IPS-18a (cell line): Measurements from ENCODE around the gene RHOD.

Experiments used
- H3K27ac ChIP-seq: one replicate; pipeline ENCODE4 v1.5.1; 2013; ENCODE audit warnings: low read length
- H3K27me3 ChIP-seq: one replicate; pipeline ENCODE4 v1.6.1; 2013; ENCODE audit warnings: mild to moderate bottlenecking, low read length; ENCODE audit not compliant: control insufficient read depth, insufficient read depth
- H3K36me3 ChIP-seq: one replicate; pipeline ENCODE4 v1.6.1; 2013; ENCODE audit warnings: low read depth, low read length; ENCODE audit not compliant: control insufficient read depth
- H3K4me1 ChIP-seq: one replicate; pipeline ENCODE4 v1.6.1; 2013; ENCODE audit warnings: low read depth, low read length; ENCODE audit not compliant: control insufficient read depth
- H3K4me3 ChIP-seq: one replicate; pipeline ENCODE4 v1.5.1; 2013; ENCODE audit warnings: low read length
- H3K9ac ChIP-seq: one replicate; pipeline ENCODE4 v1.6.1; 2013; ENCODE audit warnings: mild to moderate bottlenecking, low read length, moderate library complexity
- H3K9me3 ChIP-seq: one replicate; pipeline ENCODE4 v1.6.1; 2013; ENCODE audit warnings: low read depth, low read length; ENCODE audit not compliant: control insufficient read depth

Gene RHOD

GRCh38 chr11:67056267-67057204 lies at the start of gene RHOD:
Gene RHOD, plus strand, starts transcription at chr11:67056847. Its CDS starts 56 bp downstream, at chr11:67056903.
- Histone ChIP-seq H3K9me3 (no peaks in the 10 kb centered on the region), H3K4me3 (peak within 1 kb of the TSS; percentile 59), H3K36me3 (no peaks in the 10 kb centered on the region), H3K4me1 (peaks cover 15% of the 10 kb centered on the region), H3K27ac (no peak within 1 kb of the TSS), H3K27me3 (peaks cover 10% of the 10 kb centered on the region), H3K9ac (peak within 1 kb of the TSS; percentile 16)

GRCh38 chr11:67007126-67007525 lies 49.5 kb upstream of the RHOD start:
- no peaks in the 10 kb centered on the region for H3K9me3 ChIP-seq
- H3K4me1 ChIP-seq, result peaks cover 18% of the 10 kb centered on the region
- no peaks in the 10 kb centered on the region for H3K36me3 ChIP-seq
- no peaks in the 10 kb centered on the region for H3K27me3 ChIP-seq
- no peak overlapping the region for H3K27ac ChIP-seq
- H3K4me3 ChIP-seq, result no peak overlapping the region
- H3K9ac ChIP-seq, result no peak overlapping the region

- no peak overlapping the region for H3K27ac ChIP-seq
These were observed 46.2 kb upstream of the RHOD start for GRCh38 chr11:67010296-67010905.

GRCh38 chr11:67013511-67014045 lies 43.1 kb upstream of the RHOD start:
- Histone ChIP-seq H3K27ac (no peak overlapping the region), H3K27me3 (no peaks in the 10 kb centered on the region), H3K4me1 (no peaks in the 10 kb centered on the region), H3K9ac (no peak overlapping the region), H3K4me3 (no peak overlapping the region), H3K36me3 (peaks cover 4% of the 10 kb centered on the region), H3K9me3 (no peaks in the 10 kb centered on the region)

More at GRCh38 chr11:67010296-67010905, 46.2 kb upstream of the RHOD start:
- Histone ChIP-seq H3K9me3 (no peaks in the 10 kb centered on the region), H3K36me3 (peaks cover 4% of the 10 kb centered on the region), H3K27me3 (no peaks in the 10 kb centered on the region), H3K9ac (no peak overlapping the region), H3K4me1 (peaks cover 6% of the 10 kb centered on the region), H3K4me3 (no peak overlapping the region)

GRCh38 chr11:67014343-67014742 lies 42.3 kb upstream of the RHOD start:
- Histone ChIP-seq H3K36me3 (peaks cover 4% of the 10 kb centered on the region), H3K4me3 (no peak overlapping the region), H3K9me3 (no peaks in the 10 kb centered on the region), H3K27me3 (no peaks in the 10 kb centered on the region), H3K9ac (no peak overlapping the region), H3K27ac (no peak overlapping the region), H3K4me1 (no peaks in the 10 kb centered on the region)

GRCh38 chr11:67015048-67015447 lies 41.6 kb upstream of the RHOD start:
- H3K27ac ChIP-seq, result no peak overlapping the region
- H3K9me3 ChIP-seq, result no peaks in the 10 kb centered on the region
- H3K4me1 ChIP-seq, result no peaks in the 10 kb centered on the region
- no peak overlapping the region for H3K4me3 ChIP-seq
- H3K27me3 ChIP-seq, result no peaks in the 10 kb centered on the region
- no peak overlapping the region for H3K9ac ChIP-seq
- H3K36me3 ChIP-seq, result peaks cover 4% of the 10 kb centered on the region

GRCh38 chr11:67016550-67016949 lies 40.1 kb upstream of the RHOD start:
- Histone ChIP-seq H3K36me3 (peaks cover 4% of the 10 kb centered on the region), H3K9me3 (no peaks in the 10 kb centered on the region), H3K9ac (no peak overlapping the region), H3K4me3 (no peak overlapping the region), H3K27ac (no peak overlapping the region), H3K27me3 (no peaks in the 10 kb centered on the region), H3K4me1 (no peaks in the 10 kb centered on the region)

GRCh38 chr11:67020949-67021348 lies 35.7 kb upstream of the RHOD start:
- Histone ChIP-seq H3K9ac (no peak overlapping the region), H3K36me3 (no peaks in the 10 kb centered on the region), H3K27me3 (peaks cover 36% of the 10 kb centered on the region), H3K4me1 (peaks cover 3% of the 10 kb centered on the region), H3K9me3 (no peaks in the 10 kb centered on the region), H3K4me3 (no peak overlapping the region), H3K27ac (no peak overlapping the region)

GRCh38 chr11:67022341-67022933 lies 34.2 kb upstream of the RHOD start:
- Histone ChIP-seq H3K27ac (no peak overlapping the region), H3K4me3 (peak overlapping the region; percentile 49), H3K4me1 (peaks cover 3% of the 10 kb centered on the region), H3K9me3 (no peaks in the 10 kb centered on the region), H3K36me3 (no peaks in the 10 kb centered on the region), H3K9ac (no peak overlapping the region), H3K27me3 (peaks cover 36% of the 10 kb centered on the region)

GRCh38 chr11:67022961-67023956 lies 33.4 kb upstream of the RHOD start, which contains the start of gene SYT12:
Gene SYT12, plus strand, starts transcription at chr11:67023134. Its CDS starts 7,011 bp downstream, at chr11:67030145.
- Histone ChIP-seq H3K9me3 (no peaks in the 10 kb centered on the region), H3K27ac (no peak within 1 kb of the TSS), H3K9ac (no peak within 1 kb of the TSS), H3K36me3 (no peaks in the 10 kb centered on the region), H3K4me3 (peak within 1 kb of the TSS; percentile 49), H3K27me3 (peaks cover 36% of the 10 kb centered on the region), H3K4me1 (peaks cover 3% of the 10 kb centered on the region)
